Heart right ventricle (tissue), 16 donors: Measurements from ENCODE around the gene PANK2. TPM values are rescaled to one million over a fixed set of nuclear protein-coding genes. Genes with fewer than 3 reads are reported as not detected.
A peak's percentile ranks its signal among the peaks of the same experiment; 100 is the strongest.
"Not testable (repeated sequence)": the region's sequence is repeated elsewhere in the genome, so short reads cannot be mapped to it uniquely, and the experiment has no call there.

Experiments
- ATAC-seq, 8 donors: fragments of 200-7000 bp; cut with Tn5 transposase; one replicate each; pipeline ENCODE4 v1.9.1; 2020; ENCODE audit warnings: mild to moderate bottlenecking in 8 of 8, moderate library complexity in 8 of 8, moderate number of reproducible peaks in 1 of 8
- DNase-seq, 2 donors: peaks; one replicate each; pipeline ENCODE4 v3.0.0-alpha.2; 2020
- H3K27ac ChIP-seq, 10 donors: fragments of 200-600 bp; sonication (generic) in 2 of 10; one replicate each; pipeline versions ENCODE4 v1.5.0 to v1.8.0; 2020 to 2022; ENCODE audit warnings: mild to moderate bottlenecking in 3 of 10
- H3K27me3 ChIP-seq, 7 donors: fragments of 200-600 bp; one replicate each; pipeline ENCODE4 v1.8.0; 2021 to 2022; ENCODE audit warnings: mild to moderate bottlenecking in 2 of 7
- H3K36me3 ChIP-seq, 9 donors: fragments of 200-600 bp; sonication (generic) in 1 of 9; one replicate each; pipeline versions ENCODE4 v1.5.0 to v1.8.0; 2020 to 2022; ENCODE audit warnings: mild to moderate bottlenecking in 2 of 9
- H3K4me1 ChIP-seq, 9 donors: fragments of 200-600 bp; sonication (generic) in 1 of 9; one replicate each; pipeline versions ENCODE4 v1.5.0 to v1.8.0; 2020 to 2022; ENCODE audit warnings: mild to moderate bottlenecking in 4 of 9
- H3K4me3 ChIP-seq, 10 donors: fragments of 200-600 bp; sonication (generic) in 2 of 10; one replicate each; pipeline versions ENCODE4 v1.5.0 to v1.8.0; 2020 to 2022; ENCODE audit warnings: mild to moderate bottlenecking in 7 of 10, moderate library complexity in 2 of 10
- H3K9me3 ChIP-seq, 11 donors: fragments of 200-600 bp in 10 of 11; sonication (generic) in 2 of 11; one replicate each; pipeline versions ENCODE4 v1.5.0 to v1.8.0; 2013 to 2022; ENCODE audit warnings: mild to moderate bottlenecking in 2 of 11, control low read depth in 1 of 11, moderate library complexity in 1 of 11
- WGBS, 2 donors: extraction: QIAGEN DNeasy Blood & Tissue Kit; methylation state at CpG; one replicate each; pipeline ENCODE4 v1.1.7; 2013; ENCODE audit warnings: inconsistent platforms in 1 of 2; 5-methylcytosine and 5-hydroxymethylcytosine counted together
- intact Hi-C, 10 donors: fragments of 100-400 bp; cut with DNase I; formaldehyde crosslinking; loops; one replicate each; pipeline versions ENCODE4 v1.11.1 to v1.14.2; 2022
- polyA plus RNA-seq, 2 donors: library from polyadenylated mRNA; stranded (reverse); fragments of 200-250 nt; gene quantifications; one replicate each; pipeline ENCODE4 v1.2.3, GENCODE V29; 2013
- total RNA-seq, 10 donors: library from RNA; stranded (reverse); fragmentation: NEBNext Ultra II Directional in 3 of 10; extraction: Animal tissue kit (Norgen Biotek cat#: 25700) in 3 of 10; gene quantifications; one replicate each; pipeline versions ENCODE4 v1.2.1 to v1.2.4, GENCODE V29; 2021 to 2023
- TF ChIP-seq, protein P1 (sequence below), 9 donors: fragments of 200-600 bp; sonication (generic) in 2 of 9; IDR thresholded peaks; one replicate each; pipeline versions ENCODE4 v1.5.0 to v1.8.0; 2021 to 2022; ENCODE audit warnings: antibody characterized with exemption in 9 of 9, mild to moderate bottlenecking in 5 of 9, moderate library complexity in 1 of 9
- donor health status: Arrhythmogenic right ventricular cardiomyopathy.
- donor health status: ischemic (EF 13 %, LVEDD 7.1; RV severe dilation, severe dysfunction).
- donor health status: healthy with polysubstance abuse.
- donor health status: DM: no; HTN: yes; CAD: no.
- donor health status: DM: no; HTN: no; CAD: no.
- donor health status: ischemic (EF 25% LVEDD 6.9; RV normal size, moderate dysfunction).
- donor health status: ischemic (EF 25% LVEDD 5.7; RV mildly dilated, moderate dysfunction).
- donor health status: healthy.
- donor health status: DM: yes; HTN: yes; CAD: no.
- donor health status: Ischemic cardiomyopathy.
- donor health status: ischemic (EF 35%, LVEDD 5.7; RV mildly dilated, moderate dysfunction).
- donor health status: nonischemic (EF 11% LVEDD 7.7; RV severe dilation, severe dysfunction).
- donor health status: DM: yes; HTN: yes; CAD: no.
- donor health status: PGD.
- donor health status: ischemic (EF 29% LVEDD 5.4; RV normal size, mild dysfunction).
- donor health status: nonischemic (EF 23%, LVEDD 6.1; RV moderate dilation, normal function).

Gene PANK2
- total and polyA plus RNA-seq, 12 donors, result 12.2 to 25.1 (median 17.9) TPM

DNA sequence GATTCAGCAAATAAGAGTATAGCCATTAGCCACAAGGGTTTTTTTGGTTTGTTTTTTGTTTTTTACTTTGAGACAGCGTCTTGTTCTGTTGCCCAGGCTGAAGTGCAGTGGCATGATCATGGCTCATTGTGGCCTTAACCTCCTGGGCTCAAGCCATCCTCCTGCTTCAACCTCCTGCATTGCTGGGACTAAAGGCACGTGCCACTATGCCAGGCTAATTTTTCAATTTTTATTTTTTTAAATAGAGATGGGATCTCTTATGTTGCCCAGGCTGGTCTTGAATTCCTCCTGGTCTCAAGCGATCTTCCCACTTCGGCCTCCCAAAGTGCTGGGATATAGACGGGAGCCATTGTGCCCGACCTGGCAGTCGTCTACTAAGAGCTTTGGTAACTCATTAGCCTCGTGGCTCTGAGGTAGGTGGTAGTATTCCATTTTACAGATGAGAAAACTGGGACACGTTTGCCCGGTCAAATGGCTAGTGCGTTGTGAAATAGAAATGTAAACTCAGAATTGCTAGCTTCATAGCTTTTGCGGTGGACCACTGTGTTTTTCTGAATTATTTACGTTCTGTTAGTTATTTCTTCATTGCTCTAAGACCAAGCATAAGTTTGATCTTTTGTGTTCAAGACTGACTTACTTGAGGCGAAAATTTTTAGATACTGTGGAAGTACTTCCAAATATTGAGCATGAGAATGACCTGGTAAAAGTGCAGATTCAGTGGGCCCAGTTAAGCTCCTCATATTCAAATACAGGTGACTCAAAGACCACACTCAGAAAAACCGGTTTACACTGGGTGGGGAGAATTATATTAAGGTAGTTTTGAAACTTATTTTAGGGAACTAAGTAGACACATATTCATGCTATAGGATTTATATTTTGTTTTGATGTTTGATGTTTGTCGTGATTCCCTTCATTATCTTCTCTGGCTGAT, 2.1 kb downstream of the PANK2 start:
- H3K36me3 ChIP-seq, result peaks cover 0 to 15% (median 0%) of the 10 kb centered on the region in 9 donors
- no peak for ATAC-seq
- DNase-seq, result no peak
- peak overlapping the region in 6 of 10 donors; percentile 95 to 99 (median 97) for H3K27ac ChIP-seq
- H3K27me3 ChIP-seq, result no peaks in the 10 kb centered on the region
- peak overlapping the region in 8 of 10 donors; percentile 65 to 100 (median 92) for H3K4me3 ChIP-seq
- peaks cover 6 to 73% (median 69%) of the 10 kb centered on the region in 9 donors for H3K4me1 ChIP-seq
- no peaks in the 10 kb centered on the region for H3K9me3 ChIP-seq
- intact Hi-C loops, result loop anchor here in 6 of 10 donors (5.0 to 10.0 kb wide), 7 partner anchors 41 to 194 kb away; partner anchors contain the start of gene RNF24 (in 1 of the 6)
- 48 to 52% methylated on average over 16 of the region's 16 CpGs for WGBS, 2 donors
- TF ChIP-seq, protein P1, sequence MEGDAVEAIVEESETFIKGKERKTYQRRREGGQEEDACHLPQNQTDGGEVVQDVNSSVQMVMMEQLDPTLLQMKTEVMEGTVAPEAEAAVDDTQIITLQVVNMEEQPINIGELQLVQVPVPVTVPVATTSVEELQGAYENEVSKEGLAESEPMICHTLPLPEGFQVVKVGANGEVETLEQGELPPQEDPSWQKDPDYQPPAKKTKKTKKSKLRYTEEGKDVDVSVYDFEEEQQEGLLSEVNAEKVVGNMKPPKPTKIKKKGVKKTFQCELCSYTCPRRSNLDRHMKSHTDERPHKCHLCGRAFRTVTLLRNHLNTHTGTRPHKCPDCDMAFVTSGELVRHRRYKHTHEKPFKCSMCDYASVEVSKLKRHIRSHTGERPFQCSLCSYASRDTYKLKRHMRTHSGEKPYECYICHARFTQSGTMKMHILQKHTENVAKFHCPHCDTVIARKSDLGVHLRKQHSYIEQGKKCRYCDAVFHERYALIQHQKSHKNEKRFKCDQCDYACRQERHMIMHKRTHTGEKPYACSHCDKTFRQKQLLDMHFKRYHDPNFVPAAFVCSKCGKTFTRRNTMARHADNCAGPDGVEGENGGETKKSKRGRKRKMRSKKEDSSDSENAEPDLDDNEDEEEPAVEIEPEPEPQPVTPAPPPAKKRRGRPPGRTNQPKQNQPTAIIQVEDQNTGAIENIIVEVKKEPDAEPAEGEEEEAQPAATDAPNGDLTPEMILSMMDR (IDR thresholded peaks at IDR 0.05), result no peak

DNA sequence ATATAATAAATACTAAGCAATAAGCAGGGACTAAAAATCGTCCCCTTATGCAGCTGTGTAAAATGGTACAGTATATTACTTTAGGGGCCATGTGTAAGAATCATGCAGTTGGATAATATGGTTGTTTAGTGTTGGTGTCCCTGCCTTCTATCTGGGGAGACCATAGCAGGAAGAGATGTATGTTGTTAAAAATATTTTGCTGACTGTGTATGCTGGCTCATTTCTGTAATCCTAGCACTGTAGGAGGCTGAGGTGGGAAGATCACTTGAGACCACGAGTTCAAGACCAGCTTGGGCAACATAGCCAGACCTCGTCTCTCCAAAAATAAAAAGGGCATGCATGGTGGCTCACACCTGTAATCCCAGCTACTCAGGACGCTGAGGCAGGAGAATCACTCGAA, 5.6 kb downstream of the PANK2 start:
- DNase-seq, result no peak
- H3K4me1 ChIP-seq, result peaks cover 7 to 98% (median 93%) of the 10 kb centered on the region in 9 donors
- H3K27me3 ChIP-seq, result no peaks in the 10 kb centered on the region
- intact Hi-C loops, result loop anchor here in 6 of 10 donors (1.0 to 10.0 kb wide), 8 partner anchors 20 to 190 kb away; partner anchors contain the start of gene RNF24 (in 1 of the 6)
- no peaks in the 10 kb centered on the region for H3K9me3 ChIP-seq
- peaks cover 0 to 15% (median 0%) of the 10 kb centered on the region in 9 donors for H3K36me3 ChIP-seq
- ATAC-seq, result no peak
- WGBS, 2 donors, result 82 to 85% methylated on average over 5 of the region's 5 CpGs
- TF ChIP-seq, protein P1 (IDR thresholded peaks at IDR 0.05), result no peak
- H3K27ac ChIP-seq, result no peak overlapping the region
- H3K4me3 ChIP-seq, result no peak overlapping the region

DNA sequence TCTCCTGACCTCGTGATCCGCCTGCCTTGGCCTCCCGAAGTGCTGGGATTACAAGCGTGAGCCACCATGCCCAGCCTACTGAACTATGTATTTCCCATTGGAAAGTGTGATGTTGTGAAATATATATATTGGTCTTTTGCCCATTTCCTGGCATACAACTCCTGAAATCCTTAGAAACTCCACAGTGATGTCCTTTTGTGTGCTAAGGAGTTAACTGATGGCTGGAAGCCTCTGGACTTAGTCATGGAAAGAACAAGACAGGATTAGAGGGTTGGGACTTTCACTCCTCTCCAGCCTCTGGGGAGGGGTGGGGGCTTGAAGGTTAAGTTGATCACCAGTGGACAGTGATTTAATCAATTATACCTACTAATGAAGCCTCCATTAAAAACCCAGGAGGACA, 7.1 kb downstream of the PANK2 start:
- peaks cover 0 to 14% (median 0%) of the 10 kb centered on the region in 9 donors for H3K36me3 ChIP-seq
- peak overlapping the region in 1 of 10 donors; percentile 40 for H3K27ac ChIP-seq
- no peaks in the 10 kb centered on the region for H3K27me3 ChIP-seq
- ATAC-seq (peak in 2 of 8 donors; percentile 32 to 50), DNase-seq (no peak)
- peaks cover 5 to 100% (median 97%) of the 10 kb centered on the region in 9 donors for H3K4me1 ChIP-seq
- 65 to 79% methylated on average over 4 of the region's 4 CpGs for WGBS, 2 donors
- H3K4me3 ChIP-seq, result peak overlapping the region in 1 of 10 donors; percentile 5
- no peaks in the 10 kb centered on the region for H3K9me3 ChIP-seq
- intact Hi-C loops, result loop anchor here in 2 of 10 donors (10.0 kb wide), 3 partner anchors 88 to 188 kb away; no protein-coding TSS in a partner anchor
- TF ChIP-seq, protein P1 (IDR thresholded peaks at IDR 0.05), result no peak

DNA sequence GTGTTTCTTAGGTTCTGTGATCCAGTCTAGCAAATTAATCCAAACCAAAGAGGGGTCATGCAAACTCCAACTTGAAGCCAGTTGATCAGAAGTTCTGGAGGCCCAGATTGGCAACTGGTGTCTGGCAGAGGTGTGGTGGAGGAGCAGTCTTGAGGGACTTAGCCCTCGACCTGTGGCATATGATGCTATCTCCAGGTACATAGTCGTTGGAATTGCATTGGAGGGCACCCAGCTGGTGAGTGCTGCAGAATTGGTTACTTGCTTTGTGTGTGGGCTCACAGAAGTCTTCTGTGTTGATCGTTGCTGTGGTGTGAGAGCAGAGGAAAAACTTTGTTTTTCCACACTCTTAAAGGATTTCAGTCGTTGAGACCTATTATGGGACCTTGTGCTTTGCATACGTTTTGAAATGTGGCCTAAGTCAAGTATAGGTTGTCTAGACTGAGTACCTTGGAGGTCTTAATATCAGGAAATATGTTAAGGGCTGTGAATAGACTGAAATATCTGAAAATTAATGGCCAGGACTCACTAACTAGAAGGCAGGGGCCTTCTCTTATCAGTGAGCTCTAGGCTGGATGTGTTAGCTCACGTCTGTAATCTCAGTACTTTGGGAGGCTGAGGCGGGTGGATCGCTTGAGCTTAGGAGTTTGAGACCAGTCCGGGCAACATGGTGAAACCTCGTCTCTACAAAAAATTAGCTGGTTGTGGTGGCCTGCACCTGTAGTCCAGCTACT, 7.8 kb downstream of the PANK2 start:
- intact Hi-C loops, result loop anchor here in 2 of 10 donors (10.0 kb wide), 3 partner anchors 88 to 188 kb away; no protein-coding TSS in a partner anchor
- Histone ChIP-seq H3K36me3 (peaks cover 0 to 14% (median 0%) of the 10 kb centered on the region in 9 donors), H3K9me3 (no peaks in the 10 kb centered on the region), H3K27me3 (no peaks in the 10 kb centered on the region), H3K27ac (peak overlapping the region in 1 of 10 donors; percentile 40), H3K4me1 (peaks cover 5 to 100% (median 97%) of the 10 kb centered on the region in 9 donors), H3K4me3 (no peak overlapping the region)
- 60 to 62% methylated on average over 10 of the region's 10 CpGs for WGBS, 2 donors
- ATAC-seq, result no peak
- TF ChIP-seq, protein P1 (IDR thresholded peaks at IDR 0.05), result no peak
- no peak for DNase-seq

DNA sequence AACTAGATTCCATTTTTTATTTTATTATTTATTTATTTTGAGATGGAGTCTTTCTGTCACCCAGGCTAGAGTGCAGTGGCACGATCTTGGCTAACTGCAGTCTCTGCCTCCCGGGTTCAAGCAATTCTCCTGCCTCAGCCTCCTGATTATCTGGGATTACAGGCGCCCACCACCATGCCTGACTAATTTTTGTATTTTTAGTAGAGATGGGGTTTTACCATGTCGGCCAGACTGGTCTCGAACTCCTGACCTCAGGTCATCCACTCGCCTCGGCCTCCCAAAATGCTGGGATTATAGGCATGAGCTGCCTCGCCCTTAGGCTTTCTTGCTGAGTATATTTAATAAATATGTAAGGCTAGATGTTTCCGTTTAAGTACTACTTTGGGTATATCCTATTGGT, 9.0 kb downstream of the PANK2 start:
- intact Hi-C loops, result loop anchor here in 2 of 10 donors (10.0 kb wide), 3 partner anchors 87 to 187 kb away; no protein-coding TSS in a partner anchor
- H3K27ac ChIP-seq, H3K4me3 ChIP-seq, ATAC-seq, DNase-seq, H3K9me3 ChIP-seq, H3K27me3 ChIP-seq: not testable (repeated sequence)
- 85 to 90% methylated on average over 9 of the region's 9 CpGs for WGBS, 2 donors
- Histone ChIP-seq H3K36me3 (peaks cover 0 to 14% (median 0%) of the 10 kb centered on the region in 9 donors), H3K4me1 (peaks cover 5 to 99% (median 93%) of the 10 kb centered on the region in 9 donors)
